Activated CD4-positive, alpha-beta T cell treated with anti-CD3 and anti-CD28 coated beads, Interleukin-2, amount 50 U/mL, for 1 hour (primary cell): ENCODE data around the gene NUP133.
"Not testable (repeated sequence)": the region's sequence is repeated elsewhere in the genome, so short reads cannot be mapped to it uniquely, and the experiment has no call there.

Experiments
- DNase-seq: peaks from one replicate; pipeline ENCODE4 v3.0.0-alpha.2; 2020

NUP133 gene

DNA sequence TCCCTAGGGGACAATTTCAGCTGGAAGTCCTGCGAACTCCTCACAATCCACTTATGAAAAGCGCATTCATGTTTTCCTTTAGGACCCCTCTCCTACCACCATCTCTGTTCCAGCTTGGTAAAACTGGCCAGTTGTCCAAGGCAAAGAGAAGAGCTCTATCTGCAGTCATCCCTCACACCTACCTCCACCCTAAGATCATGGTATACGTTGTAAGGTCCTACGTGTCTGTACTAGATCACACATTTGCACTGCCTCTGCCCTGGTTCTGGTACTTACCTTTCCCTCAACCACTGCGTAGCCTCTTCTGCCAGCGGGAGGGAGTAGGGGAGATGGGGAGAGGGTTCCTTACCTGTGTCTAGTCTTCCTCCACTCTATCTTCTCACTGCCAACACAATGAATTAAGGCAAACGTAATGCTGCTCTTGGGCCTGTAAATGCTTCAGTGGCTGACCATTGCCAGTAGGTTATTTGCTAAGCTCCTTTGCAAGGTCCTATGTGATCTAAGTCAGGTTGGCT, 739 bp upstream of the NUP133 start:
- DNase-seq, result no peak

DNA sequence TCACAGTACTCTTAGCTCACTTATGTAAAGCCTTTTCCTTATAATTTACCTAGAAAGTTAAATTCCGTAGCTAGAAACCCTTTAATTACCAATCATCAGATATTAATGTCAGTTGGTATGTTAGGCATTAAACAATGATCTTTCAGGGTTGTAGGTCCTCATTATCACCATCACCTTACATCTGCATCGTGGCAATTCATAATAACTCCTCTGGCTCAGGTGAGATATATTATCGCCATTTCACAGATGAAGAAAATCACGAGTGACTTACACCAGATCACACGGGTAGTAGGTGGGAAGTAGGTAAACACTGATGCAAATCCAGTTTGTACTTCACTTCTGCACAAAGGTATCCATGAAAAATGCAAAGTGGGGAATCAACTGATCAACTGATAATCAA, 639 bp downstream of the NUP133 start:
- no peak for DNase-seq

DNA sequence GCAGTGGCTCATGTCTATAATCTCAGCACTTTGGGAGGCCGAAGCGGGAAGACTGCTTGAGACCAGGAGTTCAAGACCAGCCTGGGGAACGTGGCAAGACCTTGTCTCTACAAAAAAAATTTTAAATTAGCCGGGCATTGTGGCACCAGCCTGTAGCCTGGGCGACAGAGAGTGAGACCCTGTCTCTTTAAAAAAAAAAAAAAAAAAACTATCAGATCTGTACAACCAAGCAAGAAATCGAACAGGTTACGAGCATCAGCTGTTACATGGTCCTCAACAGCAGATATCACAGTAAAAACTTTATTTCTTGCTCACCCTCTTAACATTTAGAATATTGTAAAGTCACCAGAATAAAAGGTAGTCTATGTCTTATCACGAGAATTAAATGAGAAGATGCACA, 1.5 kb downstream of the NUP133 start:
- DNase-seq, result no peak

DNA sequence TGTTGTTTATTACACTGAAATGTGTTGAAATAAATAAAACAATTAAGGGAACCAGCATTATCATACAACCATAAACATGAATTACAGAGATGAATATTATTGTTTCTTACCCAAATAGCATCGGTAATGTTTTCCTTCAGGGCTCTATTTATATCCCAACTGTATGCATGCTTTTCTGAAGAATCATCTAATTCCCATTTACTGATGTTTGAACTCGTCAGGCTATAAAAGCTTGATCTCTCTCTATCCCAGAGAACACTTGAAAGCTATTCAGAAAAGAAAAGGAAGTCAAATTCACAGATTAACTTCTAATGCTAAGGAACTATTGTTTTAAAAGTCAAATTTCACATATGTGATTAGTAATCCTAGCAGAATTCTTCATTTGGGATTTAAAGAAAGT, 12.4 kb downstream of the NUP133 start:
- DNase-seq, result no peak

DNA sequence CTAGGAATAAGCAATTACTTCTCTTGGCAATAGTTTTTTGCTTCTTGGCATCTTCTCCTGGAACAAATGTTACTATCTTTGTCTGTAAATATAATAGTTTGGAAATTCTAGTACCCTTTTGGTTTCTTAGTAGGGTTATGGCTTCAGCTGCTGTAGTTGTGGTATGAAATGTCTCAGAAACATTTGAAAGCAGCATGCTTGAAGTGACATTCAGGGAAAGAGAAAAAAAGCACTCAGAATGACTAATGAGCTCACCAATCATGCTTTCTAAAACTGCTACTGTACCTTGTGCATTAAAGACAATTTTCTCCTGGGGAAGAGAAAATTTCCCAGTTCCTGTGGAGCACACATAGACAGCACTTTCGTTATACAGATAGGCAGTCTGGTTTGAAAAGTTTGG, 21.0 kb downstream of the NUP133 start:
- no peak for DNase-seq

DNA sequence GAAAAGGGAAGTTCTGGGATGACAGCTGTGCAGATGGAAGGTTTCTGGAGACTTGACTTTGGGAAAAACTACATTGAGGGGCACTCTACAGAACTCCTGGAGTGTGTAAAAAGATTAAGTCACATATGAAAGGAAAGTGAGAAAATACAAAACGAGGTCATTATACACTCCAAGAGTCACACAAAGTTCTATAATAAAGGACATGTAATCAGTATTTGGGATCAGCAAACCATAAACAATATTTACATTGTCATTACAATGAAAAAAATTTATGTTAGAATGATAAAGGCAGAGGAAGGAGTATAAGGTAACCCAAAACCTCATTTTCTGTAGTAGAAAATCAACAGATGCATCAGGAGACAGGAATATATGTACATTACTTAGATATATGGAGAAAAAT, 22.8 kb downstream of the NUP133 start:
- no peak for DNase-seq

DNA sequence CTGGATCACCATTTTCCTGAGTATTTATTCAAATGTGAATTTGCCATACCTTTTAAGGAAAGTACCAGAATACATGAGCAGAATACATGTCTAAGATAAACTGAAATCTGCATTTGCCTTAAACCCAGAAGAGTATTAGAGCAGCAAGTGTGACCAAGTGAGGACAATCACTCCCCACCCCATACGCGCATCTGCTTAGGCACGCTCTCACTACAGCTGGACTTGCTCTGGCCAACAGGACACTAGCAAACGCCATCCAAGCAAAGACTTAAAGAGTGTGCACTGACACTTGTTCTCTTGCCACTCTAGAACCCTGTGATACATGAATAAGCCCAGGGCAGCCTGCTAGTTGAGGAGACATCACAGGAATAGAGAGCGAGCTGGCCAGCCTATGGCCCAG, 25.6 kb downstream of the NUP133 start:
- no peak for DNase-seq

DNA sequence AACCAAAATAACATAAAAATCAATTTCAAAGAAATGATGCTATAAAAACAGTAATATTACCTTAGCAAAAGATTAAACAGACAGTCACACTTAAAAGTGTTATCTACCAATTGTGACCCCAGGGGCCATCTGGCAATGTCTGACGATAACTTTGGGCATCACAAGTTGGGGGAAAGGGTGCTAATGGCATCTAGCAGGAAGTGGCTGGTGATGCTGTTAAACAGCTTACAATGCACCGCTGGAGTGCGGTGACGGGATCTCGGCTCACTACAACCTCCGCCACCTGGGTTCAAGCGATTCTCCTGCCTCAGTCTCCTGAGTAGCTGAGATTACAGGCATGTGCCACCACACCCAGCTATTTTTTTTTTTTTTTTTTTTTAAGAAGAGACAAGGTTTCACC, 27.6 kb downstream of the NUP133 start:
- no peak for DNase-seq

DNA sequence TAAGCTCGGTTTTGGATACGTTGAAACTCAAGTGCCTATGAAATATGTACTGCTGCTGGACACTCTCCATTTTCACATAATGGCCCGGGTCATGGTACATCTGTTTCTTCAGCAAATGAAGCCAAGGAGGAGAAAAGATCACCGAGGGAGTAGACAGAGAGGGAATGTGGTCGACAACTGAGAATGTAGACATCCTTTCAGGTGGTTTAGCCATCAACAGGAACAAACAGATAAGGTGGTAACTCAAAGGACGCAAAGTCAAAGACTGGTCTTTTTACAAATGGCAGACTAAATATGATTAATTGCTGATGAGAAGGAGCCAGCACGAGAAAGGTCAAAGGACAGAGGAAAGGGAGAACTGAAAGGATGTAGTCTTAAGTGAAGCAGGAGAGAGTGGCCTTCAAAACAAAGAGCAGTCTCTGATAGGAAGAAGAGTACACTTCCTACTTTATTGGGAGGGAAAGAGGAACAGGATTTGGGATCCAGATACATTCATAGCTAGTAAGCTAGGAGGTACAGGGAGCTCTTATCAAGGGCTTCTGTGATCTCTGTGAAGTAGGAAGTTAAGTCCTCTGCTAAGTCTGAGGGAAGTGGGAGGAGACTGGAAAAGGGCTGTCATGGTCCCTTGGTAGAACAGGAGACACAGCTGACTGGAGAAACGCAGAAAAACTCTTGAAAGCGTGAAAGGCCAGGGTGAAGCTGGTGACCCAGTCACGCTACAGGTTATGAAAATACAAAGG, 28.3 kb downstream of the NUP133 start:
- DNase-seq, result no peak

DNA sequence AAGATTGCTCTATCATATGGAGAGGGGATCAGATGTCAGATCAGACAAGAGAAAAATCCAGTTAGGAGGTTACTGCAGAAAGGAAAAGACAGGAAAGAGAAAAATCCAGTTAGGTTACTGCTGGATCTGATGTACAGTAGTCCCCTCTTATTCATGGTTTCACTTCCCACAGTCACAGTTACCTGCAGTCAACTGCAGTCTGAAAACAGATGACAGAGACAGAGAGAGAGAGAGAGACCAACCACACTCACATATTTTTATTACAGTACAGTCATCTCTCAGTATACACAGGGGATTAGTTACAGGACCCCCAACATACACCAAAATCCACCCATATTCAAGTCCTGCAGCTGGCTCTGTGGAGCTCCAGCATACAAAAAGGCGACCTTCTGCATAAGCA, 29.3 kb downstream of the NUP133 start:
- no peak for DNase-seq

DNA sequence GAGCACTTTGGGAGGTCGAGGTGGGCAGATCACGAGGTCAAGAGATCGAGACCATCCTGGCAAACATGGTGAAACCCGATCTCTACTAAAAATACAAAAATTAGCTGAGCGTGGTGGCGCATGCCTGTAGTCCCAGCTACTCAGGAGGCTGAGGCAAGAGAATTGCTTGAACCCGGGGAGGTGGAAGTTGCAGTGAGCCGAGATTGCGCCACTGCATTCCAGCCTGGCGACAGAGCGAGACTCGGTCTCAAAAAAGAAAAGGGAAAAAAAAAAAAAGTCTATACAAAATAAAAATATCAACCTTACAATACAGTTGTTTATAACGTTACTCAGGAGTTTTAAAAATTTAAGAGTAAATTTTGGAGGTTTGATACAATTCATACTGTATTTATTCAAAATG, 32.3 kb downstream of the NUP133 start:
- DNase-seq, result not testable (repeated sequence)

DNA sequence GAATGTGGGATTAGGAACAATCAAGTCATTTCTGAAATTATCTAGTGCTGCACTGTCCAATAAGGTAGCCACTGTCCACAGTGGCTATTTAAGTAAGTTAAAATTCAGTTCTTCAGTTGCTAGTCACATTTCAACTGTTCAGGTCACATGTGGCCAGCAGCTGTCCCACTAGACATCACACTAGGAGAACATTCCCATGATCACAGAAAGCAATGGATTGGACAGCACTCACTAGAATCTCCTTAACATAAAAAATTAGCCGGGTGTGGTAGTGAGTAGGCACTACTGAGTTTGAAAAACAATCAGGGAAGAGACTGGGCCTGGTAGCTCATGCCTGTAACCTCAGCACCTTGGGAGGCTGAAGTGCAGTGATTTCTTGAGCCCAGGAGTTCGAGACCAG, 33.6 kb downstream of the NUP133 start:
- no peak for DNase-seq

DNA sequence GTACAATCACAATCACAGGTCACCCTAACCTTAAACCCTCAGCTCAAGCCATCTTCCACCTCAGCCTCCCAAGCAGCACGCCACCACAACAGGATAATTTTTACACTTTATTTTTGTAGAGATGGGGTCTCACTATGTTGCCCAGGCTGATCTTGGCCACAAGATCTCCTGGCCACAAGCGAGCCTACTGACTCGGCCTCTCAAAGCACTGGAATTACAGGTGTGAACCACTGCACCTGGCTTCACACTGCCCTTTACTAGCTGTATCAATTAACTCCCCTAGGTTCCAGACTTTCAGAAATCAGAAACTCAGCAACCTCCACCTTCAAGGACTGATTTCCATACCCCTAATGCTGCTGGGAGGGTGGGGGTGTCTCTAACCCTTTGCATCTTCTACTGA, 37.0 kb downstream of the NUP133 start:
- no peak for DNase-seq

DNA sequence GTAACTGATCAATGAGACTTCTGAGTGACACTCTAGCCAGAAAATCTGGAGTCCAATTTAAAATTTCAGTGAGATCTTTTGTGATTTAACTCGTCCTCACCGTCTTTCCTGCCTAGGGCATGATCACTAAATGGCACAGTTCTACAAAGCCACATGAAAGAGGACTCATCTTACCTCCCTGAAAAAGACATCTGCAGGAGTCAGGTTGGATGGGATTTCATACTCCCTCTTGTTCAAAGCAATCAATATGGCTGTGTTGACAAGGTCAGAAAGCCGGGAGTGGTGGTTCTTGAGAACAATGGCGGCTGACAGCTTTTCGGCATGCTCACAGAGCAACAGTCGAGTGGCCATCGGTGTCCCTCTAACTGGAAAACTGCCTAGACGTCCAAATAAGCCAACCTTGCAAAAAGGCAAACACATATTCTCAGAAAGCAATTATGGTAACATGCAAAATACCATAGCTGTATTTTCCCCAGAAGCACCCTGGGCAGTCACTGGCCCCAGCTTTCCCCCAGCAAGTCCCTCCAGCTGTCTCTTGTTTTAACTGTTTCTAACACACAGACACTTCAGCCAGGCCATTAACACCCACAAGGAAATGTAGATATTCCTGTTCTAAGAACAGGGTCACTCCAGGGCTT, 37.6 kb downstream of the NUP133 start:
- no peak for DNase-seq

DNA sequence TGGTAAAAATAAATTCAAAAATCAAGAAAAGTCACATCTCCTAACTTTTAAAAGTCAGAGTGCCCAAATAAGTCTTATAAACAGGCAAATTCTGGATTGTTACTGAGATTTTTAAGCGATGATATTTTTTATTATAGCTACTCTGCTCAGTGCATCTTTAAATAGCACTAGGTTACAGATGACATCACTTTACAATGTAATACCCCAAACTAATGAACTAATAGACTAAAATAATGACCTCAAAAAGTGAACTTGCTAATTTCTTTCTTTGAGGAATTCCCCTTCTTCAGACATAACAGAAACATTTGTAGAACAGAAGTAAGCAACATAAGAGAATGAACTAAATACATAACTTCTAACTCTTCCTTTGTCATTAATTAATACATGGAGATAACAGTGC, 41.3 kb downstream of the NUP133 start:
- DNase-seq, result no peak

DNA sequence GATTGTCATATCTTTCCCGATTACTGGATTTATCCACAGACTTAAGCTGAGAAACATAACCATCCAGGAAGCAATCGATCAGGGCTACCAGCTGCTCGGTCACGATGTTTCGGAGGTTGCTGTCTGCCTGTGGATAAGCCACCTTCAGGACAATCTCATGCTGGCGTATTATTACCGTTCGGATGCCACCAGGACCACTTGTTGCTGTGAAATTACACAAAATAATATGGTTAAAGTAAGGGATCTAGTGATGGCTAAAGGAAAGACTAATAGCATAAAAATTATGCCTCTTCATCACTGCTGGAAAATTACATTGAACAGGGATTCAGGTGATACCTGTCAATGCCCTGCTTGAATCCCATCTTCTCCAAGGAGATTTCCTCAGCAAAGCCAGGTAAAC, 43.5 kb downstream of the NUP133 start:
- DNase-seq, result no peak

DNA sequence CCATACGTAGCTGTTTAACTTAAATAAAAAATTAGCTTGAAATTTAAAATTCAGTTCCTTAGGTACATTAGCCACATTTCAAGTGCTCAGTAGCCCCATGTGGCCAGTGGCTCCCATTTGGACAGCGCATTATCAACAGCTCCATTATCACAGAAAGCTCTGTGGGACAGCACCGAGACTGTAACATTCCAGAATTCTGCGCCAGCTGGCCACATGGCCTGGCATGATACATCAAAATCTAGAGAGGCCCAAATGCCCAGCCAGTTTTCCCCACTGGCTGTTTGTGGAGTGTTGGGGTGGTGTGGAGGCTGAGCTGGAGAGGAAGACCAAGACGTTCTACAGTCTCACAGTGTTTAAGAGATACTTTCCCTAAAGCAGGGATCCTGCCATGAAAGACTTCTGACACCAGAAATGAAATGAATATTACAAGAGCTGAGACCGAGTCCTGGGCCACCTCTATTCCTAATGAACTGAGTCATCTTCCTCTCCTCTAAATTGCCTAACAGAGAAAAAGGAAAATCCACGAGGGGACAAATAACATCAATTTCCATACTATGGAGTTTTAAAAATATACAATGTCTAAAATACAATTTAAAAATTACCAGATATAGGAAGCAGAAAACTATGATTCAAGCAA, 47.0 kb downstream of the NUP133 start:
- no peak for DNase-seq

DNA sequence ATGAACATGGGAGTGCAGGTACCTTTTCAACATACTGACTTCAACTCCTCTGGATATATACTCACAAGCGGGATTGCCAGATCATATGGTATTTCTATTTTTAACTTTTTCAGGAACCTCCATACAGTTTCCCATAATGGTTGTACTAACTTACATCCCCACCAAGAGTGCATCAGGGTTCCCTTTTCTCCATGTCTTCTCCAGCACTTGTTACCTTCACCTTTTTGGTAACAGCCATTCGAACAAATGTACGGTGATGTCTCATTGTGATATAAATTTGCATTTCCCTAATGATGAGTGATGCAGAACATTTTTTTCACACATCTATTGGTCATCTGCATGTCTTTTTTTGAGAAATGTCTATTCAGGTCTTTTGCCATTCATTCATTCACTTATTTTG, 48.3 kb downstream of the NUP133 start:
- no peak for DNase-seq

DNA sequence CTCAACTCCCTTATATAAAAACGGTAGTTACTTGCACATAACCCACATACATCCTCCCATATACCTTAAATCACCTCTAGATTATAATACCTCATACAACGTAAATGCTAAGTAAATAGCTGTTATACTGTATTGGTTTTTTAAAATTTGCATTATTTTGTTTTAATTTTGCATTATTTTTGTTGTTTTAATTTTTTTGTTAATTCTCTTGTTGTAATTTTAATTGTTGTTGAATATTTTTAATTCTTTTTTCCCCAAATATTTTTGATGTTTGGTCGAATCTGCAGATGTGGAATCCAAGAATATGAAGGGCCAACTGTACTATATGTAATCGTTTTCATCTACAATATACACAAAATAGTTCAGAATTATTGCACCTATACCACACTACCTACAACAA, 50.7 kb downstream of the NUP133 start:
- no peak for DNase-seq

DNA sequence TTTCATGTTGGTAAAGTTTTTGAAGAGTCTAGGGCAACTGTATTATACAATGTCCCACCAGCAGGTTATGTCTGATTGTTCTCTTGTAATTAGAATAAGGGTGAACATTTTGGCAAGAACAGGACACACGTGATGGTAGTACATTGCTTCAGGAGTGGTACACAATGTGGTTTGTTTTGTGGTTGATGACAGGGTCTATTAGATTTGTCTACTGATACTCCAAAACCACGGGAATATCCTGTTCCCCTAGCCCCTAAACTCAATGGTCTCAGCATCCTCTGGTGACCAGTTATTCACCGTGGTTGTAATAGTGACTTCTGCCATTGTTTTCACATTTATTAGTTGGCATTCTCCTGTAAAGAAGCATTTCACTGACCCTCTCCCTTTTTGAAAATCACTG, 52.1 kb downstream of the NUP133 start:
- DNase-seq, result no peak

DNA sequence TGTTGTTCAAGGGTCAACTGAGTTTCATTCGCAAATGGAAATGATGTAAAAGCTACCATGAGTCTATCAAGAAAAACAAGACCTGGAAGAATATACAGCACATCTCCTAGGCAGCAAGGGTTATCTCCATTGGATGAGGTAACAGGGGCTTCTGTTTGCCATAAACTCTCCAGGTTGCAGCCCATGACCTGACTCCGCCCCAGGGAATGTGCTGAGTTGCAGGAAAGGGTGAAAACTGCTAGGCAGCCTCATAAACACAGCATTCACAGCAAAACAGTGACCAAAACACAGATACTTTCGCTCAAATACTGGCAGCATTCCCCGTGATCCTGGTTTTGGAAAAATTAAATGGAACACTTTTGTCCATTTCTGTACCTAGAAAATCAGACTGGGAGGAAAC, 54.1 kb downstream of the NUP133 start:
- no peak for DNase-seq

DNA sequence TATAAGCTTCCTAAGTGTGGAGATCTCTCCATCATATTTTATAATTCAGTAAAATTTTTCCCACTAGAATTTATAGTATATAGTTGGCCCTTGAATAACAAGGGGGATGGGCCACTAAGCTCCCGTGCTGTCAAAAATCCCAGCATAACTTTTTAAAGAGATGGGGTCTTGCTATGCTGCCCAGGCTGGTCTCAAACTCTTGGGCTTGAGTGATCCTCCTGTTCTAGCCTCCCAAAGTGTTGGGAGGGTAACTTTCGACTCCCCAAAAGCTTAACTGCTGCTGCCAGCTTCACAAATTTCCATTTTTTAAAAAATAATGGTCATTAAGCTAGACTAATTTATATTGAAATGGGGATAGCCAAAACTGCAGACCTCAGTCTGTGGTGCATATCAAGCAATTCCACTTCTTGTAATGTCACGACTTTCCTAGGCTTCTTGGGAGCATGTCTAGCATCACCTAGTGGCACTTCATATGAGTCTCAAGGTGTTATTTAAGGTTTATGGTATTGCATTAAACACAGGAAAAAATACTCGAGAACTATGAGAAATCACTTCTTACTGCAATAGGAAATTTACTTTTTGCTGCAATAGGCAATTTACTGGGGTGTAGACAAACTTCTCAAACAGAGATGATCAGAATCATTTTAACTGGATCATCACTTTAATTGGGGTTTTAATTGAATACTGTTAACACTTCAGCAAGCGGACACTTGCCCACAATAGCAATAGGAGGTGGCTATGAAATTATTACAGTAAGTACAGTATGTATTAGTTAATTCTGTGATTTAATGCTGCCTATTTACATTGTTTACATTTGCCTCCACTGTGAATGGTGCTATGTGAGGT, 55.0 kb downstream of the NUP133 start:
- no peak for DNase-seq

DNA sequence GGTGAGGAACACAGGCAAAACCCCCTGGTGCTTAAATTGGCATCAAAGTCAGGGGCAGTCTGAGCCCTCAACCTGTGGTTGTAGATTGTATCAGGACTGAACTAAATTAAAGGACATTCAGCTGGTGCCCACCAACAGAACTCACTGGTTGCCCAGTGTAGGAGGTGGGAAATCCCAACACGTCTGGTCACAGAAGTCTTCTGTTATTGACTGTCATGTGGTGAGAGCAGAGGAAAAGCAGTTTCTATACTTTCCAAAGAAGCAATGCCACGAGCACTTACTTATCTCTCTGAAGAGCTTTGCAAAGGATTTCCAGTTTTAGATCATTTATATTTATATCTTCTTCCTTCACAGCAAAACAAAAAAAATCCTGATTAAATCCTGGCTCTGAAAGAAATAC, 59.3 kb downstream of the NUP133 start:
- DNase-seq, result no peak
